HepG2 (cell line): ENCODE measurements around the gene ACOXL. TPM values are rescaled to one million over a fixed set of nuclear protein-coding genes. Genes with fewer than 3 reads are reported as not detected.

ENCODE experiments used
- ATAC-seq: fragments of 200-7000 bp; cut with Tn5 transposase; 3 replicates; pipeline ENCODE4 v1.9.1; 2020; ENCODE audit warnings: mild to moderate bottlenecking, moderate library complexity
- Bru-seq: library from RNA; stranded (reverse); fragments of 400-500 nt; gene quantifications from one replicate; lab custom pipeline; 2021; lab: Mats Ljungman, UMichigan
- BruChase-seq, 2 experiments: library from RNA; stranded (reverse); fragments of 400-500 nt; gene quantifications; one replicate each; lab custom pipeline; 2021; lab: Mats Ljungman, UMichigan
- BruUV-seq: library from RNA; stranded (reverse); fragments of 400-500 nt; replicated peaks from 2 replicates; lab custom pipeline; 2021; lab: Mats Ljungman, UMichigan
- CTCF ChIA-PET: fragments of 300-600 bp; formaldehyde crosslinking; extraction: SDS; loops from one replicate; lab custom pipeline; 2021; ENCODE audit warnings: low total read pairs, inconsistent platforms, low intra/inter-chr PET ratio; lab: Yijun Ruan, JAX
- POLR2A ChIA-PET: fragments of 350-600 bp; sonication (Branson Sonifier 250); formaldehyde crosslinking; loops from one replicate; lab custom pipeline; 2020; ENCODE audit warnings: antibody characterized with exemption, inconsistent platforms; lab: Yijun Ruan, JAX
- DNase-seq: peaks from one replicate; pipeline ENCODE4 v3.0.0-alpha.2; 2015; ENCODE audit warnings: low spot score
- FAIRE-seq: peaks from 3 replicates; lab custom pipeline; 2011; peaks lifted over from hg19 to GRCh38; lab: Jason Lieb, UNC
- H2AFZ ChIP-seq: one replicate; pipeline ENCODE4 v1.6.1; 2011; ENCODE audit warnings: low read length, inconsistent platforms
- H3K27ac ChIP-seq: fragments of 300-600 bp; 3 replicates; pipeline ENCODE4 v1.8.0; 2011; ENCODE audit warnings: mixed run types, mild to moderate bottlenecking, mixed read lengths, low read length, inconsistent platforms; ENCODE audit not compliant: insufficient read depth; ENCODE audit errors: extremely low read length
- H3K27me3 ChIP-seq, 2 experiments: fragments of 200-600 bp in 1 of 2; 2 replicates in 1 of 2; 3 replicates in 1 of 2; pipeline versions ENCODE4 v1.6.0 to v1.8.0; 2011; ENCODE audit warnings: low read length in 2 of 2, mild to moderate bottlenecking in 2 of 2, moderate library complexity in 2 of 2, inconsistent platforms in 1 of 2; ENCODE audit not compliant: insufficient read depth in 2 of 2, control insufficient read depth in 1 of 2
- H3K36me3 ChIP-seq, 2 experiments: fragments of 200-600 bp in 1 of 2; replicated peaks in 1 of 2; 2 replicates in 1 of 2; 3 replicates in 1 of 2; pipeline versions ENCODE4 v1.5.1 to v1.8.0; 2011; ENCODE audit warnings: low read length in 2 of 2, inconsistent platforms in 1 of 2; ENCODE audit not compliant: insufficient read depth in 2 of 2, control insufficient read depth in 1 of 2
- H3K4me1 ChIP-seq: 2 replicates; pipeline ENCODE4 v1.5.1; 2012; ENCODE audit warnings: low read length, inconsistent platforms; ENCODE audit not compliant: insufficient read depth
- H3K4me2 ChIP-seq: 2 replicates; pipeline ENCODE4 v1.6.0; 2011; ENCODE audit warnings: low read depth, low read length, inconsistent platforms
- H3K4me3 ChIP-seq, 3 experiments: fragments of 200-600 bp in 1 of 3; sonication (generic), shearing (Covaris generic) in 1 of 3; replicated peaks in 1 of 3; 2 replicates each; pipeline ENCODE4 v1.5.1; 2011 to 2016; ENCODE audit warnings: low read length in 3 of 3, inconsistent platforms in 2 of 3, low read depth in 2 of 3, mild to moderate bottlenecking in 2 of 3, control low read depth in 1 of 3, mixed read lengths in 1 of 3; ENCODE audit not compliant: insufficient read depth in 1 of 3
- H3K79me2 ChIP-seq: one replicate; pipeline ENCODE4 v1.6.1; 2011; ENCODE audit warnings: low read length, inconsistent platforms; ENCODE audit not compliant: insufficient read depth
- H3K9ac ChIP-seq: 2 replicates; pipeline ENCODE4 v1.6.0; 2011; ENCODE audit warnings: mild to moderate bottlenecking, low read depth, low read length, inconsistent platforms; ENCODE audit not compliant: insufficient read depth
- H3K9me3 ChIP-seq: 2 replicates; pipeline ENCODE4 v1.5.1; 2012; ENCODE audit warnings: mild to moderate bottlenecking, low read length
- H4K20me1 ChIP-seq: 2 replicates; pipeline ENCODE4 v1.6.0; 2011; ENCODE audit warnings: inconsistent platforms, mild to moderate bottlenecking, low read length, moderate library complexity; ENCODE audit not compliant: insufficient read depth
- EZH2 ChIP-seq: conservative IDR thresholded peaks from 2 replicates; pipeline ENCODE4 v1.6.1; 2012; ENCODE audit warnings: mild to moderate bottlenecking, low read depth, low read length, moderate library complexity
- GATAD1 ChIP-seq: IDR thresholded peaks from 2 replicates; pipeline ENCODE4 v1.6.1; 2016; ENCODE audit warnings: missing genetic modification reagents, missing compliant biosample characterization
- HNRNPK ChIP-seq: fragments of 200-400 bp; formaldehyde crosslinking; IDR thresholded peaks from 2 replicates; pipeline ENCODE4 v1.6.1; 2018; ENCODE audit warnings: low read length, low read depth, moderate library complexity, mild to moderate bottlenecking; ENCODE audit not compliant: poor library complexity, severe bottlenecking
- MATR3 ChIP-seq: sonication (generic); formaldehyde crosslinking; IDR thresholded peaks from 2 replicates; pipeline ENCODE4 v1.4.0; 2020; ENCODE audit warnings: missing genetic modification reagents
- MTF2 ChIP-seq: sonication (generic); formaldehyde crosslinking; IDR thresholded peaks from 2 replicates; pipeline ENCODE4 v1.5.0; 2020; ENCODE audit warnings: missing genetic modification reagents, borderline replicate concordance
- MXI1 ChIP-seq: IDR thresholded peaks from 3 replicates; pipeline ENCODE4 v1.6.1; 2012; ENCODE audit warnings: low read depth, low read length, inconsistent platforms, borderline replicate concordance
- RAD51 ChIP-seq: fragments of 450-650 bp; IDR thresholded peaks from 2 replicates; pipeline ENCODE4 v1.6.1; 2016; ENCODE audit warnings: borderline replicate concordance
- RFXANK ChIP-seq: IDR thresholded peaks from 2 replicates; pipeline ENCODE4 v1.6.1; 2016
- ZNF776 ChIP-seq: sonication (generic); formaldehyde crosslinking; IDR thresholded peaks from 2 replicates; pipeline ENCODE4 v1.4.0; 2020; ENCODE audit warnings: mild to moderate bottlenecking, missing genetic modification reagents
- ZSCAN25 ChIP-seq: sonication (generic); formaldehyde crosslinking; IDR thresholded peaks from 2 replicates; pipeline ENCODE4 v1.8.0; 2022; ENCODE audit warnings: mild to moderate bottlenecking, missing genetic modification reagents
- ZSCAN9 ChIP-seq: IDR thresholded peaks from 2 replicates; pipeline ENCODE4 v1.6.1; 2016; ENCODE audit warnings: borderline replicate concordance
- WGBS: methylation state at CpG from one replicate; pipeline ENCODE4 v1.1.6; 2017; ENCODE audit warnings: low lambda C conversion rate; 5-methylcytosine and 5-hydroxymethylcytosine counted together
- in situ Hi-C: cut with HindIII; loops from 2 replicates; pipeline ENCODE4 v1.10.0; 2017; ENCODE audit warnings: low pct_unique_long_range_greater_than_20kb; ENCODE audit not compliant: extremely low pct_ligation_motif_present
- intact Hi-C: fragments of 100-400 bp; cut with micrococcal nuclease; formaldehyde crosslinking; loops from one replicate; pipeline ENCODE4 v1.10.0; 2022; ENCODE audit not compliant: unreplicated experiment
- long read RNA-seq, 2 experiments: library from RNA in 1 of 2; library from polyadenylated mRNA in 1 of 2; stranded (forward) in 1 of 2; unstranded in 1 of 2; transcript quantifications; one replicate each; pipeline ENCODE4 v2.0.0, GENCODE V29; 2019 to 2022
- polyA minus RNA-seq, 3 experiments: library from RNA; depleted of rRNA, polyadenylated mRNA; stranded (reverse); fragments of >200 nt; gene quantifications; 2 replicates each; pipeline ENCODE4 v1.2.3, GENCODE V29; 2011; ENCODE audit warnings: low replicate concordance in 1 of 3
- polyA plus RNA-seq, 8 experiments: library from polyadenylated mRNA; depleted of rRNA in 3 of 8; stranded (reverse) in 7 of 8; unstranded in 1 of 8; fragments of >200 nt; fragmentation: Illumina TruSeq in 4 of 8; extraction: Trizol in 4 of 8; gene quantifications; 2 replicates each; pipeline versions ENCODE4 v1.2.1 to v1.2.3, GENCODE V29; 2011 to 2016; ENCODE audit warnings: low read depth in 4 of 8, missing spikeins in 1 of 8, mixed read lengths in 1 of 8; ENCODE audit not compliant: insufficient read depth in 1 of 8
- total RNA-seq, 5 experiments: library from RNA; depleted of rRNA; stranded (reverse); fragments of >200 nt; fragmentation: Illumina TruSeq; extraction: Trizol; gene quantifications; 2 replicates each; pipeline ENCODE4 v1.2.3, GENCODE V29; 2016; ENCODE audit warnings: low read depth in 1 of 5
- TF ChIP-seq, protein P1 (sequence below): sonication (generic); formaldehyde crosslinking; IDR thresholded peaks from 2 replicates; pipeline ENCODE4 v1.5.1; 2020; ENCODE audit warnings: mild to moderate bottlenecking, missing genetic modification reagents, moderate library complexity

ACOXL gene
- total RNA-seq (2016; rRNA removed; fragmentation: Illumina TruSeq; extraction: Trizol) (not detected in 2 replicates), polyA plus RNA-seq (2011; rRNA removed) (not detected in 2 replicates), polyA minus RNA-seq (2011; rRNA and poly(A)+ RNA removed; ENCODE audit: low replicate concordance) (not detected in 2 replicates), Bru-seq, nascent RNA (percentile 4 among the genes with signal in this experiment), BruChase-seq, experiment 1, labeled RNA remaining after a 6-hour chase (percentile 1 among the genes with signal in this experiment), BruChase-seq, experiment 2, labeled RNA remaining after a 2-hour chase (percentile 3 among the genes with signal in this experiment)
- total RNA-seq (2016; cell fraction: cytosol; rRNA removed; fragmentation: Illumina TruSeq; extraction: Trizol; ENCODE audit: low read depth): not detected in 2 replicates
- total RNA-seq (2016; cell fraction: insoluble cytoplasmic fraction; rRNA removed; fragmentation: Illumina TruSeq; extraction: Trizol): not detected in 2 replicates
- not detected in 2 replicates for total RNA-seq (2016; cell fraction: membrane; rRNA removed; fragmentation: Illumina TruSeq; extraction: Trizol)
- total RNA-seq (2016; cell fraction: nucleus; rRNA removed; fragmentation: Illumina TruSeq; extraction: Trizol): not detected in 2 replicates
- not detected in 2 replicates for polyA plus RNA-seq (2011; cell fraction: cytosol; rRNA removed)
- not detected in 2 replicates for polyA plus RNA-seq (2011; cell fraction: nucleus; rRNA removed)
- 0.11 TPM in 1 of 2 replicates, not detected in the other for polyA plus RNA-seq (2012)
- polyA plus RNA-seq (2016; cell fraction: cytosol; fragmentation: Illumina TruSeq; extraction: Trizol; ENCODE audit: low read depth): not detected in 2 replicates
- polyA plus RNA-seq (2016; cell fraction: insoluble cytoplasmic fraction; fragmentation: Illumina TruSeq; extraction: Trizol; ENCODE audit: low read depth): not detected in 2 replicates
- not detected in 2 replicates for polyA plus RNA-seq (2016; cell fraction: membrane; fragmentation: Illumina TruSeq; extraction: Trizol; ENCODE audit: low read depth)
- polyA plus RNA-seq (2016; cell fraction: nucleus; fragmentation: Illumina TruSeq; extraction: Trizol; ENCODE audit: insufficient read depth, low read depth): not detected in 2 replicates
- not detected in 2 replicates for polyA minus RNA-seq (2011; cell fraction: cytosol; rRNA and poly(A)+ RNA removed)
- polyA minus RNA-seq (2011; cell fraction: nucleus; rRNA and poly(A)+ RNA removed): not detected in 2 replicates
- long read RNA-seq, experiment 1: 0 reads
- long read RNA-seq, experiment 2: 0 reads

DNA sequence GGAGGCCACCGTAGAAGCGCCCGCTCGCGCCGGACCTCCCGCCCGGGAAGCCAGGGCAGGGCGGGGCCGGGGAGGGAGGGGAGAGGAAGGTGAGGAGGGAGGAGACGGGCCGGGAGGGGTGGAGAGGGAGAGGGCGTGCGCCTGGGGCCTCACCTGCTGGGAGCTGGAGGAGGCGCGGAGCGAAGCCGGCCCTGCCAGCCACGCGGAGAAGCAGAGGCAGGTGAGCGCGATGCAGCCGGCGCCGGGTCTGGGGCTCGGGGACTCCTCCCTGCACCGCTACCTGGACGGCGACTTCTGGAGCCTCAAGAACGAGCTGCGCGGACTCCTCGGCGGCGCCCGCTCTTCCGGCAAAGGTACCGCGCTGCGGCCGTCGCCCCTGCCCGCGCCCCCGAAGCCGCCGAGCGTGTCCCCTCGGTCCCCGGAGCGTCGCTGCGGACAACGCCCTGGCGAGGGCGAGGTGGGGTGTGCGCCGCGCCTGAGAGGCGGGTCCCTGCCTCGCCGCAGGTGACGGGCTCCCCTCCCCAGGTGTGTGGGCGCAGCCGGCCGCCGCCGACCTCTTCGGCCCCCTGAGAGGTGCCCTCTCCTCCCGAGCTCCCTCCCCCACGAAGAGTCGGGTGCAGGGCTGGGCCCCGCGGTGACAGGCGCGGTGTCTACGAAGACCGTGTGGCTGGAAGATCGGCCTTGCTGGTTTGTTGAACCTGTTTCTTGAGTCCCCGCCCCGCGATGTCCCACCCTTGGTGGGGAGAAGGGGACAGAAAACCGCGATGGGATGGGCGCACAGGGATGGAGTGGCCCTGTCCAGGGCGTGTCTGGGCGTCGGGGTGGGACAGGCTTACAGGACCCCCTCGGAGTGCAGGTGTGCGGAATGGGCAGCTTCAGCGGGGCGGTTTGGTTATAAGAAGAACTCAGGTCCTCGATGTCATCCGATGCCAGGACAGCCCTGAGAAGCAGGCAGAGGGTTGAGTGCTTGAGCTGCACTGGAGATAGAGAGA is at the start of gene ACOXL:
TSS of gene ACOXL (plus strand) at position 152 of the 992 bp plus-strand sequence. CDS start 35,817 bp downstream, outside the sequence.
- 36% methylated on average over 52 of the region's 94 CpGs for WGBS
- H2AFZ ChIP-seq: no peak within 1 kb of the TSS
- intact Hi-C loops (no loop called here), in situ Hi-C loops (no loop called here)
- H3K9me3 ChIP-seq: no peaks in the 10 kb centered on the region
- peak within 1 kb of the TSS in 1 of 3 experiments; percentile 42; a peak in 1 of 6 replicates for H3K4me3 ChIP-seq
- peak; percentile 66 for ATAC-seq
- peaks cover 13 to 73% of the 10 kb centered on the region in 2 experiments; a peak in 4 of 5 replicates for H3K27me3 ChIP-seq
- no peaks in the 10 kb centered on the region for H3K36me3 ChIP-seq
- H3K9ac ChIP-seq: no peak within 1 kb of the TSS
- H4K20me1 ChIP-seq: no peaks in the 10 kb centered on the region; the same call in 1 of the 2 replicates
- TF ChIP-seq MTF2: peak; percentile 70; the same call in 1 of the 2 replicates
- TF ChIP-seq ZSCAN9 (CRISPR knock-in tag): no peak
- no peak for TF ChIP-seq MATR3
- TF ChIP-seq ZSCAN25 (CRISPR knock-in tag): peak; percentile 51; the same call in 1 of the 2 replicates
- TF ChIP-seq HNRNPK: peak; percentile 68
- TF ChIP-seq, protein P1, sequence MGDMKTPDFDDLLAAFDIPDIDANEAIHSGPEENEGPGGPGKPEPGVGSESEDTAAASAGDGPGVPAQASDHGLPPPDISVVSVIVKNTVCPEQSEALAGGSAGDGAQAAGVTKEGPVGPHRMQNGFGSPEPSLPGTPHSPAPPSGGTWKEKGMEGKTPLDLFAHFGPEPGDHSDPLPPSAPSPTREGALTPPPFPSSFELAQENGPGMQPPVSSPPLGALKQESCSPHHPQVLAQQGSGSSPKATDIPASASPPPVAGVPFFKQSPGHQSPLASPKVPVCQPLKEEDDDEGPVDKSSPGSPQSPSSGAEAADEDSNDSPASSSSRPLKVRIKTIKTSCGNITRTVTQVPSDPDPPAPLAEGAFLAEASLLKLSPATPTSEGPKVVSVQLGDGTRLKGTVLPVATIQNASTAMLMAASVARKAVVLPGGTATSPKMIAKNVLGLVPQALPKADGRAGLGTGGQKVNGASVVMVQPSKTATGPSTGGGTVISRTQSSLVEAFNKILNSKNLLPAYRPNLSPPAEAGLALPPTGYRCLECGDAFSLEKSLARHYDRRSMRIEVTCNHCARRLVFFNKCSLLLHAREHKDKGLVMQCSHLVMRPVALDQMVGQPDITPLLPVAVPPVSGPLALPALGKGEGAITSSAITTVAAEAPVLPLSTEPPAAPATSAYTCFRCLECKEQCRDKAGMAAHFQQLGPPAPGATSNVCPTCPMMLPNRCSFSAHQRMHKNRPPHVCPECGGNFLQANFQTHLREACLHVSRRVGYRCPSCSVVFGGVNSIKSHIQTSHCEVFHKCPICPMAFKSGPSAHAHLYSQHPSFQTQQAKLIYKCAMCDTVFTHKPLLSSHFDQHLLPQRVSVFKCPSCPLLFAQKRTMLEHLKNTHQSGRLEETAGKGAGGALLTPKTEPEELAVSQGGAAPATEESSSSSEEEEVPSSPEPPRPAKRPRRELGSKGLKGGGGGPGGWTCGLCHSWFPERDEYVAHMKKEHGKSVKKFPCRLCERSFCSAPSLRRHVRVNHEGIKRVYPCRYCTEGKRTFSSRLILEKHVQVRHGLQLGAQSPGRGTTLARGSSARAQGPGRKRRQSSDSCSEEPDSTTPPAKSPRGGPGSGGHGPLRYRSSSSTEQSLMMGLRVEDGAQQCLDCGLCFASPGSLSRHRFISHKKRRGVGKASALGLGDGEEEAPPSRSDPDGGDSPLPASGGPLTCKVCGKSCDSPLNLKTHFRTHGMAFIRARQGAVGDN (CRISPR knock-in tag): peak; percentile 30; the same call in 1 of the 2 replicates
- no peak for TF ChIP-seq RAD51
- TF ChIP-seq GATAD1 (CRISPR knock-in tag): no peak
- 0 out of 2 replicates have a peak, but pooled peaks have one; percentile 36 for TF ChIP-seq ZNF776 (CRISPR knock-in tag)
- TF ChIP-seq RFXANK (CRISPR knock-in tag): no peak
- TF ChIP-seq EZH2: peak; percentile 65; the same call in 1 of the 2 replicates
- TF ChIP-seq MXI1: no peak
- POLR2A ChIA-PET: no interaction called here
- DNase-seq: no peak
- FAIRE-seq: no peak
- H3K79me2 ChIP-seq: no peaks in the 10 kb centered on the region
- CTCF ChIA-PET: no interaction called here
- BruUV-seq: no TSS peak
- no peaks in the 10 kb centered on the region for H3K4me1 ChIP-seq
- peak within 1 kb of the TSS; percentile 33; the same call in 1 of the 2 replicates for H3K4me2 ChIP-seq
- H3K27ac ChIP-seq: no peak within 1 kb of the TSS
